Activated CD8-positive, alpha-beta memory T cell treated with anti-CD3 and anti-CD28 coated beads, Interleukin-2, amount 10 ng/mL, durations not matched to agents 7 days and 5 days (primary cell): Measurements from ENCODE around the gene FLT1. TPM values are rescaled to one million over a fixed set of nuclear protein-coding genes. Genes with fewer than 3 reads are reported as not detected.

ENCODE experiments used
- ATAC-seq: fragments of 150-1000 bp; cut with Tn5 transposase; one replicate; pipeline ENCODE4 v1.10.0; 2021; ENCODE audit warnings: moderate library complexity
- CTCF ChIA-PET: fragments of 350-600 bp; sonication (Branson Sonifier 250); formaldehyde crosslinking; loops from one replicate; lab custom pipeline; 2021; ENCODE audit warnings: antibody characterized with exemption; lab: Charles Lee
- DNase-seq: peaks from one replicate; pipeline ENCODE4 v3.0.0-alpha.2; 2020
- H3K27ac Mint-ChIP-seq: one replicate; pipeline ENCODE4 v1.8.0; 2021; ENCODE audit warnings: mild to moderate bottlenecking, mixed read lengths
- H3K27me3 Mint-ChIP-seq: one replicate; pipeline ENCODE4 v1.8.0; 2021; ENCODE audit warnings: mixed read lengths
- H3K36me3 Mint-ChIP-seq: one replicate; pipeline ENCODE4 v1.8.0; 2021; ENCODE audit warnings: mild to moderate bottlenecking, mixed read lengths
- H3K4me1 Mint-ChIP-seq: one replicate; pipeline ENCODE4 v1.8.0; 2021; ENCODE audit warnings: mixed read lengths
- H3K4me3 Mint-ChIP-seq: one replicate; pipeline ENCODE4 v1.8.0; 2021; ENCODE audit warnings: mild to moderate bottlenecking, moderate library complexity, mixed read lengths
- H3K9me3 Mint-ChIP-seq: one replicate; pipeline ENCODE4 v1.8.0; 2022; ENCODE audit warnings: low read depth, mixed read lengths
- total RNA-seq, 2 experiments: library from RNA; stranded (reverse); gene quantifications; one replicate each; pipeline ENCODE4 v1.2.3, GENCODE V29; 2021

The FLT1 gene
- total RNA-seq, 2 experiments from 2014 or later: 0.44 to 1.4 TPM

DNA sequence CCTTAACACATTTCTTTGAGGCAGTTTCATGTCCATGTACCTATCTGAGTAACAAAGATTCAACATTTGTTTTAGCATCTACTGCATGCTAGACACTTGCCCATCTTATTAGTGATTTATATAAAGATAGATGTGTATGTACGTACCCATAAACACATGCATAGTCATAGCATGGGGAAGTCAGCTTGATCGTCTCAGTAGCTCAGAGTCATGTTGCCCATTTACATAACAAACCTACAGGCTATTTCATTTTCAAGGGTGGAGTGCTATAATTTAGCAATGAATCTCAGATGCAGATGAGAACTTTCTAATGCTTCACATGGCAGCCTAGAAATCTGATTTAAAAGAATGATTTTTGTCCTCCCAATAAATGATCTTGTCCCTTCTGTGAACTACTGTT lies 23.5 kb downstream of the FLT1 start:
- Mint-ChIP-seq H3K4me3 (no peak overlapping the region), H3K4me1 (no peaks in the 10 kb centered on the region), H3K9me3 (no peaks in the 10 kb centered on the region), H3K36me3 (no peaks in the 10 kb centered on the region), H3K27ac (no peak overlapping the region), H3K27me3 (peaks cover 11% of the 10 kb centered on the region)
- DNase-seq: no peak
- no peak for ATAC-seq
- CTCF ChIA-PET: no interaction called here

DNA sequence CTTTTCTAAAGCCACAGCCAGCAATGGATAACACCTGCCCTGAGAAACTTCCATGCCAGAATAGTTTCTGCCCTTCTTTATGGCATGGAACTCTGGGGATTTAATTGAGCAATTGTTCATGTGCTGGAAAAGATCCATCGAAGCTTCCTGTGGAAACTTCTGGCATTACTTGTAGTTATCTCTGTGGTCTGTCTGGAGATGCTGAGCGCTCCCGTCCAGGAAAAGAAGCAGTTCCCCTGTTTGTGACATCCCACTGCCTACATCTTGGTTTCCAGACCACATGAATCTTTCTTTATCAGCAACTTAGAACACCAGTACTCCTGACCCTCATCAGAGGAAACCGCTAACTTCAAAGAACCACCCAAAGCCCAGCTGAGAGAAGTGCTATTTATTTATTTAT lies 24.6 kb downstream of the FLT1 start:
- Mint-ChIP-seq H3K4me1 (no peaks in the 10 kb centered on the region), H3K36me3 (no peaks in the 10 kb centered on the region), H3K27me3 (peaks cover 16% of the 10 kb centered on the region), H3K4me3 (no peak overlapping the region), H3K27ac (no peak overlapping the region), H3K9me3 (no peaks in the 10 kb centered on the region)
- CTCF ChIA-PET: no interaction called here
- ATAC-seq: no peak
- DNase-seq: no peak

DNA sequence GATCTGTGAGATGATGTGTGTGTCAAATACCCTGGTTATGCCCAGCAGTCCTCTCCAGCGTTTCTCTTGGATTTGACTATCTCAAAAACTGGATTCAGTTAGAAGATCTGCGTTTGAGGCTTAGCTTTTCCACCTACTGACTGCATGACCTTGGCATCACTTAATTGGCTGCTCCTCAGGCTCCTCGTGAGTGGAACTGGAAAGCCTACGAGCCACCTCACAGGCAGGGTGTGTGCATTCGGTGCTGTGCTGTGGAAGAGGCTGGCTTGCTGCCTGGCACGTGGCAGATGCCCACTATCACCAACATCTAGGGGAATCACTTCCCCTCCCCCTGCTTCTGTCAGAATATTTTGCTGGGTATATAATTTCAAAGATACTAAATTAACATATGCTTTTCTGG lies 25.6 kb downstream of the FLT1 start:
- H3K4me1 Mint-ChIP-seq: no peaks in the 10 kb centered on the region
- no peak overlapping the region for H3K4me3 Mint-ChIP-seq

DNA sequence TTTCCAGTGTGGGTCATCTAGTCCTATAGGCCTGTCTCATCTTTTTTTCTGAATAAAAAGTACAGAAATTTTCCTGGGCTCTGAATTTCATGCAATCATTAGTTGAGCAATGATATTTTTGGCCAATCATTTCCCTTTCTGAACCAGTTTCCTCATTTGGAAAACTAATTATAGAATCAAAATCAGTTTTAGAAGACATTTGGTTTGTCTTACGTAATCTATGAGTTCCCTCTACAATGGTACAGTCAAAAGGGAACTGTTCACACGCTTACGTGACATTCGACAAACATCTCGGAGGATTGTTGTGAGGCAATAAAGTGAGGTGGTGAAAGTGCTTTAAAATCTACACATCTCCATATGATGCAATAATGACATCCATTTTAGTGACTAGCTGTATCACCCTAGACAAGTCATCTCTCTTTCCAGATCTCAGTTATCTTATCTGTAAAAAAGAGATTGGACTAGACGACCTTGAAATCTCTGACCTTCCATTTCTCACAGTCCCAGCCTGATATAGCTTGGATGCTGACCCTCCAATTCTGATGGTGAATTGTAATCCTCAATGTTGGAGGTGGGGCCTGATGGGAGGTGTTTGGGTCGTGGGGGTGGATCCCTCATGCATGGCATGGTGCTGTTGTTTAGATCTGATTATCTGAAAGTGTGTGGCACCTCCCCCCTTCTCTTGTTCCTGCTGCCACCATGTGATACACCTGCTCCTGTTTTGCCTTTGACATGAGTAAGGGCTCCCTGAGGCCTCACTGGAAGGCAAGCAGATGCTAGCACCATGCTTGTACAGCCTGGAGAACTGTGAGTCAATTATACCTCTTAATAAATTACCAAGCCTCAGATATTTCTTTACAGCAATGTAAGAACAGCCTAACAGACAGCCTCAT lies 26.7 kb downstream of the FLT1 start:
- CTCF ChIA-PET: no interaction called here
- no peak overlapping the region for H3K4me3 Mint-ChIP-seq
- ATAC-seq (no peak), DNase-seq (no peak)
- H3K27me3 Mint-ChIP-seq: peaks cover 16% of the 10 kb centered on the region
- H3K27ac Mint-ChIP-seq: no peak overlapping the region
- H3K36me3 Mint-ChIP-seq: no peaks in the 10 kb centered on the region
- H3K9me3 Mint-ChIP-seq: no peaks in the 10 kb centered on the region
- no peaks in the 10 kb centered on the region for H3K4me1 Mint-ChIP-seq

More for the DNA sequence above, 25.6 kb downstream of the FLT1 start:
- ATAC-seq: no peak
- H3K36me3 Mint-ChIP-seq: no peaks in the 10 kb centered on the region
- CTCF ChIA-PET: no interaction called here
- H3K9me3 Mint-ChIP-seq: no peaks in the 10 kb centered on the region
- peaks cover 16% of the 10 kb centered on the region for H3K27me3 Mint-ChIP-seq
- no peak overlapping the region for H3K27ac Mint-ChIP-seq
- DNase-seq: no peak

DNA sequence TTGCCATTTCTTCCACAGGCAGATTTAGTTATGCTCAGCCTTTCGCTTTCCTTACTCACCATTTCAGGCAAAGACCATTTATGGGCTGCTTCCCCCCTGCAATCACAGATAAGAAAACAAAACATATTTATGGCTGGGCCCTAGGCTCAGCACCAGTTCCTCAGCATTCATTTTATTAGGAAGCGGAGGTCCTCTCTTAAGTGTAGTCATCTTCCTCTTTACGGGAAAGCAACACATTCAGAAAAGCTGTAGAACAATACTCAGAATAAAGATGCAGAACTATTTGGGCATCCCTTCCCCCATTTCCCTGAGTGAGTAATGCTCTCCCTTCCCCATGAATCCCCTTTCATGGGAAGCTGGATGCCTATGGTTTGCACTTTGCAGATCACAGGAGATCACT lies 27.9 kb downstream of the FLT1 start:
- DNase-seq: no peak
- no peak overlapping the region for H3K4me3 Mint-ChIP-seq
- no peak overlapping the region for H3K27ac Mint-ChIP-seq
- CTCF ChIA-PET: no interaction called here
- H3K9me3 Mint-ChIP-seq: no peaks in the 10 kb centered on the region
- no peaks in the 10 kb centered on the region for H3K36me3 Mint-ChIP-seq
- peaks cover 12% of the 10 kb centered on the region for H3K27me3 Mint-ChIP-seq
- no peaks in the 10 kb centered on the region for H3K4me1 Mint-ChIP-seq
- no peak for ATAC-seq

DNA sequence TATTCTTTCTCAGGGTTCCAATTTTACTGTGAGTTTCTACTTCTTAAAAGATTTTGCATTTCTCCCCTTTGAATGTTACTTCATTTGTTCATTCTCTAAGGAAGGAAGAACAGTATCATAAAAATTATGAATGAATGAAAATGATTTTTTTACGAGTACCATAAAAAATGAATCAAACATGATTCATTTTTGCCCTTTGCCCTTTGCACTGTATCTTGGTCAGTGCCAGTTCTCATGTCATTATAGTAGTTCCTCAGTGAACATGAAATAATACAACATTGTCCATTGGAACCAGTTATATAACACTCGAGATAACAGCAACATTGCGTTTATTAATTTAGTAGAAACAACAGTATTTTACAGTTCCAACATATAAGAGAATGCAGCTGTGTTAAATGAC lies 28.8 kb downstream of the FLT1 start:
- DNase-seq: no peak
- no peak for ATAC-seq
- Mint-ChIP-seq H3K27ac (no peak overlapping the region), H3K4me3 (no peak overlapping the region), H3K4me1 (no peaks in the 10 kb centered on the region), H3K36me3 (no peaks in the 10 kb centered on the region), H3K9me3 (no peaks in the 10 kb centered on the region), H3K27me3 (peaks cover 11% of the 10 kb centered on the region)
- CTCF ChIA-PET: no interaction called here

DNA sequence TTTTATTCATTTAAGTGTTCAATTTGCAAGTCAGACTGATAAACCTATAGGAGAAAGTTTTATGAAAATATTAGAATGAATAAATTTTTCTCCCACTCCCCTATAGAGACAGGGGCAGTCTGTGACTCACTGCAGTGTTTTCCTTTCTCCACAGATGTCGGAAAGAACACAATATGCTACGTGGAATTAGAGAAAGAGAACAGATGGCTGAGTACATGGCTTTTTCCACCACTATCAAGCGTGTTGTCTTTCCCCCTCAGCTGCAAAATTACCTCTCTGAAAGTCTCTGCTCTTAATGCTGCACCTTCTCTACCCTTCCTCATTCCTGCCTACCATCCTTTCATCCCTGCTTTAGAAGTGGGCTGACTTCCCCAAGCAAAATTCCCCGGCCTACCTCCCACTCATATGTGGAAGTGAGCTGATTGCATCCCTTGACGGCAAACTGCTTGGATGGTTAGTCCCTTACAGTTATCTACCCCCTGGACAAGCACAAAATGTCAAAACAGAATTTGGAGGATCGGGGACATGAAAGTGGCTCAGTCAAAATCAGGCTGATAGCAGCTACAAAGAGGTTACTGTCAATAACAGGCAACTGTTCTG lies 30.0 kb downstream of the FLT1 start:
- ATAC-seq: no peak
- no peaks in the 10 kb centered on the region for H3K36me3 Mint-ChIP-seq
- no peak overlapping the region for H3K27ac Mint-ChIP-seq
- H3K4me3 Mint-ChIP-seq: no peak overlapping the region
- H3K9me3 Mint-ChIP-seq: no peaks in the 10 kb centered on the region
- H3K27me3 Mint-ChIP-seq: peaks cover 11% of the 10 kb centered on the region
- DNase-seq: no peak
- no peaks in the 10 kb centered on the region for H3K4me1 Mint-ChIP-seq
- CTCF ChIA-PET: no interaction called here

DNA sequence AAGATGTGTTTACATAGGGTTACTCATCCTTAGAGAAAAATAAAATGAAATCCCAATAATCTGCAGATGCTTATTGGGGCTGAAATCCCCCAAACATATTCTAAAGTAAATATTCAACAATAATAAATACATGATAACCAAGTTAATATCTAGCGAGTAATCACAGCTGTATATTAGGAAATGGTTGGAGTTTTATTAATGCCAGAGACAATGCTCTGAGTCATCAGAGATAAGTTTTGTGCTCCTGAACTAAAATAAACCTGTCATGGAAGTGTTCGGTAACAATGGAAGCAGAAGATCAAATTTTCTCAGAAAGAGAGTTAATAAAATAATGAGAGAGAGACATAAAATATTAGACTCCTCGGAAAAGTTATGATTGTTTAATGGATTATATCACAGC lies 31.4 kb downstream of the FLT1 start:
- no peak overlapping the region for H3K27ac Mint-ChIP-seq
- no peak overlapping the region for H3K4me3 Mint-ChIP-seq
- H3K9me3 Mint-ChIP-seq: no peaks in the 10 kb centered on the region
- DNase-seq (no peak), ATAC-seq (no peak)
- H3K27me3 Mint-ChIP-seq: peaks cover 11% of the 10 kb centered on the region
- H3K36me3 Mint-ChIP-seq: peaks cover 1% of the 10 kb centered on the region
- no peaks in the 10 kb centered on the region for H3K4me1 Mint-ChIP-seq
- CTCF ChIA-PET: no interaction called here

DNA sequence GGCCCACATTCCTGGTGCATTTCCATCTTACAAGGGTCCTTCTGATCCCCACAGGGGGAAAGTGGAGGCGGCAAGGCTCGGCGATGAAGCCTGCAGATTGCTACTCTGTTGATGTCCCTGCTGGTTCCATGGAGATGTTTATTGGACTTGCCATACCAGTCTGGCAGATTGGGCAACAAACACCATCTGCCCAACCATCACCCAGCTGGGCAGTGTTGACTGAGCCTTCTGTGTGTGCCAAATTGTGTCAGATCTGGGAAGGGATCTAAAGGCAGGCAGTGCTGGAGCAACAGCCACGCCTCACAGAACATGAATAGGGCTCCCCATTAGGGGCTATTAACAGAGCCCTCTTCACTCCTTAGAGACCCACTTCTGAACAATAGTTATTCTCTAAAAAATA lies 35.0 kb downstream of the FLT1 start:
- CTCF ChIA-PET: no interaction called here
- Mint-ChIP-seq H3K36me3 (peaks cover 1% of the 10 kb centered on the region), H3K4me1 (no peaks in the 10 kb centered on the region), H3K9me3 (no peaks in the 10 kb centered on the region), H3K27me3 (peaks cover 22% of the 10 kb centered on the region), H3K27ac (no peak overlapping the region), H3K4me3 (no peak overlapping the region)
- DNase-seq: no peak
- no peak for ATAC-seq

DNA sequence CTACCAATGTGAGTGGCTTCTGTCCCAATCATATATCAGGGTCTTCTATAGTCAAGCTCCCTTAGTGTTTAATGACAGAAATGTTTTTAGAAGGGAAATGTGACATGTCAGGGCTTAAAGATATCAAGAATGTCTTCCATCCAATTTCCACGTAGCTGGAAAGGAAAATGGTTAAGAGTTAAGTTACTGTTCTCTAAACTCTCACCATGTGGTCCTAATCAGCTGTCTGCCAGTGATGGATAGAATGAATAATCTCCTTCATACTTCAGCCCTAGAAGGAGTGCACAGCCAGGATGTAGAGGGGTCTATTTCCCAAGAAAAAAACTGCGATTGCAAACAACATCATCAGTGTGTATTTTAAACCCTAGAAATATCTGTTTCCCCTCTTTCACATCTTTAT lies 36.3 kb downstream of the FLT1 start:
- Mint-ChIP-seq H3K4me1 (no peaks in the 10 kb centered on the region), H3K36me3 (peaks cover 1% of the 10 kb centered on the region), H3K4me3 (no peak overlapping the region), H3K27ac (no peak overlapping the region), H3K27me3 (peaks cover 25% of the 10 kb centered on the region), H3K9me3 (no peaks in the 10 kb centered on the region)
- DNase-seq: no peak
- CTCF ChIA-PET: no interaction called here
- ATAC-seq: no peak

DNA sequence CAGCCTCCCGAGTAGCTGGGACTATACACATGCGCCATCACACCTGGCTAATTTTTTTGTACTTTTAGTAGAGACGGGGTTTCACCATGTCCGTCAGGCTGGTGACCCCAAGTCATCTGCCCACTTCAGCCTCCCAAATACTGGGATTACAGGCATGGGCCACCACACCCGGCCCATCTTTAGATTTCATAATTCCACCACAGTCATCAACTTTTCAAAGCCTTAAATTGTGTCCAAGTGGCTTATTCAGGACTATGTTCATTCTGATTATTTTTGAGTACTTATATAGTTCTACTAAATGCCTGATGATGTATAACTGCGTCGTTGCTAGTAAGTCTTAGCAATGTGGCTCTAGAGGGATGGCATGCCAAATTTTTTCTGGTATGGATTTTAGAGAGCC lies 36.9 kb downstream of the FLT1 start:
- Mint-ChIP-seq H3K9me3 (no peaks in the 10 kb centered on the region), H3K27ac (no peak overlapping the region), H3K36me3 (peaks cover 1% of the 10 kb centered on the region), H3K4me3 (no peak overlapping the region), H3K4me1 (no peaks in the 10 kb centered on the region), H3K27me3 (peaks cover 25% of the 10 kb centered on the region)
- no peak for DNase-seq
- CTCF ChIA-PET: no interaction called here
- no peak for ATAC-seq

DNA sequence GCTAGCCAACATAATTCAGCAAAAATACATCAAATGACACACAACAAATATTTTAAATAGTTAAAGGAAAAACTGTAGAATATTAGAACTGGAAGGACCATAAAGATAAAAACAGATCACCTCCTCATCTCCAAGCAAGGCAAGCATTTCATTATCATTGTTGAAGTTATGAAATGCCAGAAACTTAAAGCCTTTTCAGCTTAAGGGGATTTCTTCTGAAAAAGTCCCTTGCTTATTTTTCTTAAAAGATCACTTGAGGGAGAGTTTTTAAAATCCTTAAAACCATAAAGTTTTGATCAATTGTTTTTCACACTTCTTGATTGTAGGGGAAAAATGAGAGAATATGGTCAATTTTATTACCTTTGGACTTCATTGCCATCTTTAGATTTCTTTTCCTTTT lies 37.4 kb downstream of the FLT1 start:
- peaks cover 1% of the 10 kb centered on the region for H3K36me3 Mint-ChIP-seq
- no peak overlapping the region for H3K4me3 Mint-ChIP-seq
- DNase-seq (no peak), ATAC-seq (no peak)
- peaks cover 21% of the 10 kb centered on the region for H3K27me3 Mint-ChIP-seq
- CTCF ChIA-PET: no interaction called here
- H3K27ac Mint-ChIP-seq: no peak overlapping the region
- no peaks in the 10 kb centered on the region for H3K4me1 Mint-ChIP-seq
- no peaks in the 10 kb centered on the region for H3K9me3 Mint-ChIP-seq

DNA sequence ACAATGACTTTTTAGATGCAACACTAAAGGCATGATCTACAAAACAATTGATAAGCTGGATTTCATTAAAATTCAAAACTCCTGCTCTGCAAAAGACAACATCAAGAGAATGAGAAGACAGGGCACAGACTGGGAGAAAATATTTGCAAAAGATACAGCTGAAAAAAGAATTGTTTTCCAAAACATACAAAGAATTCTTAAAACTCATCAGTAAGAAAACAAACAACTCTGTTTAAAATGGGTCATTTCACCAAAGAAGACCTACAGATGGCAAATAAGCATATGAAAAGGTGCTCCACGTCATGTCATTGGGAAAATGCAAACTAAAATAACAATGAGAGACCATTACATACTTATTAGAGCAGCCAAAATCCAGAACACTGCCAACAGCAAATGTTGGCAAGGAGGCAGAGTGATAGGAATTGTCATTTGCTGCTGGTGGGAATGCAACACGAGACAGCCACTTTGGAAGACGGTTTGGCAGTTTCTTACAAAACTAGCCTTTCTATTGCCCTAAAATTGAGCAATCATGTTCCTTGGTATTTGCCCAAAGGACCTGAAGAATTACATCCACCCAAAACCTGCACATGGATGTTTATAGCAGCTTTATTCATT lies 39.2 kb downstream of the FLT1 start:
- Mint-ChIP-seq H3K4me3 (no peak overlapping the region), H3K27ac (no peak overlapping the region), H3K36me3 (peaks cover 1% of the 10 kb centered on the region), H3K27me3 (peaks cover 18% of the 10 kb centered on the region), H3K9me3 (no peaks in the 10 kb centered on the region), H3K4me1 (no peaks in the 10 kb centered on the region)
- ATAC-seq (no peak), DNase-seq (no peak)
- CTCF ChIA-PET: no interaction called here

DNA sequence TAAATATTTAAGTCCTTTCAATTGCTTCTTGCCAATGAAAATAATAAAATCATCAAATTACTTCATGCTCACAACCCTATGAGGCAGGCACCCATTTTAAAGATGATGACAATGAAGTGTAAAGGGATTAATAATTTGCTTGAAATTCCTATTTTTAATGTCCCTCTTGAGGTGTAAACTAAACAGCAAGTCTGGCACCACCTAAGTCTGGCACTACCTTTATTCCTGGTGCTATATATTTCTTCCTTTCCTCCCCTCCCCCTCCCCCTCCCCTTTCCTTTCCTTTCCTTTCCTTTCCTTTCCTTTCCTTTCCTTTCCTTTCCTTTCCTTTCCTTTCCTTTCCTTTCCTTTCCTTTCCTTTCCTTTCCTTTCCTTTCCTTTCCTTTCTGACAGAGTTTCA lies 42.2 kb downstream of the FLT1 start:
- Mint-ChIP-seq H3K4me3 (no peak overlapping the region), H3K4me1 (no peaks in the 10 kb centered on the region), H3K9me3 (no peaks in the 10 kb centered on the region)

More for the DNA sequence above, 42.2 kb downstream of the FLT1 start:
- Mint-ChIP-seq H3K27me3 (peaks cover 18% of the 10 kb centered on the region), H3K27ac (no peak overlapping the region), H3K36me3 (no peaks in the 10 kb centered on the region)
- ATAC-seq: no peak
- no peak for DNase-seq
- CTCF ChIA-PET: no interaction called here
